Neural progenitor cell (in vitro differentiated cells): ENCODE data around the gene TPP1.

Experiments
- EZH2 ChIP-seq: fragments of 200-600 bp; sonication (generic); IDR thresholded peaks from 2 replicates; pipeline ENCODE4 v1.6.1; 2017; ENCODE audit warnings: antibody characterized with exemption, mild to moderate bottlenecking, moderate library complexity
- EZH2phosphoT487 ChIP-seq: fragments of 200-600 bp; sonication (generic); IDR thresholded peaks from 2 replicates; pipeline ENCODE4 v1.6.1; 2017; ENCODE audit warnings: antibody characterized with exemption
- TF ChIP-seq, protein P1 (sequence below): fragments of 200-600 bp; sonication (generic); IDR thresholded peaks from 2 replicates; pipeline ENCODE4 v1.5.1; 2017; ENCODE audit warnings: antibody characterized with exemption, mild to moderate bottlenecking

DNA sequence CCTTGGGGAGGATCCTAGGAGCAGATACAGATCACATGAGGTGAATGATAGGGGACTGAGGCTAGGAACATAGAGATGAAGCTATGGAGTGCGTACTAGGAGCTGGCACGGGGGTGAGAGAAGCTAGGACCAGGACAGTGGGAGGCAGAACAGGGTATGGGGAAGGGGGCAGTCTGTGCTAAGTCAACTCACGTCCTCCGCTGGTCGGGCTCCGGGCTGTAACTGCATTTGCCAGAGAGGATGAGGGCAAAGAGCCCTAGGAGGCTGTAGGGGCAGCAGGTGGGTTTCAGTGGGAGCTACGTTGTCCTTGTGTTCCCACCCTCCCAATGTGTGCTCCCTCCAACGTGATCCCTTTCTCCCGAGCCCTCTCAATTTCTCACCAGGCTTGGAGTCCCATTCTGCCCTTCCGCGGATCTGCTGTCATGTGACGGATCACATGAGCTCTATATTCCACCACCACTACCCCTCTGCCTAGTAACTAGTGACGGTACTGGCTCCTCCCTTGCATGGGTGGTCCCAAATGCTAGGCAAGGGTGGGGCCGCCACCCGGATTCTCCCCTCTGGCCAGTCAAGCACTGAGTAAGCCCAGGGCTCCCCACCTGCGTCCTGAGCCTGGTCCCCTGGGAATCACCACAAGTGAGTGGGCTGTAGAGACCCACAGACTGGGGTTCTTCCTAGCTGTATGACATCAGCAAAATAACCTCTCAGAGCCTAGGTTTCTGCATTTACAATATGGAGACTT is at the start of gene TPP1:
- TF ChIP-seq, protein P1, sequence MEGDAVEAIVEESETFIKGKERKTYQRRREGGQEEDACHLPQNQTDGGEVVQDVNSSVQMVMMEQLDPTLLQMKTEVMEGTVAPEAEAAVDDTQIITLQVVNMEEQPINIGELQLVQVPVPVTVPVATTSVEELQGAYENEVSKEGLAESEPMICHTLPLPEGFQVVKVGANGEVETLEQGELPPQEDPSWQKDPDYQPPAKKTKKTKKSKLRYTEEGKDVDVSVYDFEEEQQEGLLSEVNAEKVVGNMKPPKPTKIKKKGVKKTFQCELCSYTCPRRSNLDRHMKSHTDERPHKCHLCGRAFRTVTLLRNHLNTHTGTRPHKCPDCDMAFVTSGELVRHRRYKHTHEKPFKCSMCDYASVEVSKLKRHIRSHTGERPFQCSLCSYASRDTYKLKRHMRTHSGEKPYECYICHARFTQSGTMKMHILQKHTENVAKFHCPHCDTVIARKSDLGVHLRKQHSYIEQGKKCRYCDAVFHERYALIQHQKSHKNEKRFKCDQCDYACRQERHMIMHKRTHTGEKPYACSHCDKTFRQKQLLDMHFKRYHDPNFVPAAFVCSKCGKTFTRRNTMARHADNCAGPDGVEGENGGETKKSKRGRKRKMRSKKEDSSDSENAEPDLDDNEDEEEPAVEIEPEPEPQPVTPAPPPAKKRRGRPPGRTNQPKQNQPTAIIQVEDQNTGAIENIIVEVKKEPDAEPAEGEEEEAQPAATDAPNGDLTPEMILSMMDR: no peak
- TF ChIP-seq EZH2phosphoT487: no peak
- no peak for TF ChIP-seq EZH2
